ENCODE data around the gene MAPKAPK3. TPM values are rescaled to one million over a fixed set of nuclear protein-coding genes. Genes with fewer than 3 reads are reported as not detected.

The MAPKAPK3 gene
- total RNA-seq, 1 donor from 2014 or later: 37.0 TPM

DNA sequence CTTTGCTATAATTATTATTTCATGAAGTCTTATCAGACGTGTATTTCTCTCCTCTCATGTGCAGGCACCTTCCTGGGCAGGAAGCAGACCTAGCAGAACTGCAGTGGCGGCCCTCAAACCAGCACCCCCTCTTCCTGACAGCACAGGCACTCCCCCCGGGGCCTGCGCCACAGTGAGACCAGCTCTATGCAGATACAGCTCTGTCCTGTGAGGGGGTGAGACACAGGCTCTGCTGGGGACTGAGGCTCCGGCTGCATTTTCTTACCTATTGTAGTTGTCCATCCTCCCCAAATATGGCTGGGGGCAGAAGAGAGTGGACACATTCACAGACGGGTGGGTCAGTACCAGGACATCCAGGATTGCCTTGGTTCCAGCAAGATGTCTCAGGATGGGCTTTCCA lies 10.4 kb upstream of the MAPKAPK3 start:
- Mint-ChIP-seq H3K27ac (ENCODE audit: unreplicated experiment) (no peak overlapping the region), H3K4me1 (peaks cover 11% of the 10 kb centered on the region), H3K4me3 (no peak overlapping the region), H3K36me3 (ENCODE audit: low read depth) (no peaks in the 10 kb centered on the region), H3K9me3 (no peaks in the 10 kb centered on the region), H3K27me3 (ENCODE audit: low read depth) (no peaks in the 10 kb centered on the region)
- no peak for TF ChIP-seq CTCF (conservative IDR thresholded peaks at IDR 0.05)
- DNase-seq (ENCODE audit: low read depth, low spot score): no peak

GRCh38 chr3:50607271-50608091 lies 9.5 kb upstream of the MAPKAPK3 start:
- peak overlapping the region; percentile 56 for H3K4me3 Mint-ChIP-seq
- H3K36me3 Mint-ChIP-seq (ENCODE audit: low read depth): no peaks in the 10 kb centered on the region
- peaks cover 14% of the 10 kb centered on the region for H3K4me1 Mint-ChIP-seq
- TF ChIP-seq CTCF (conservative IDR thresholded peaks at IDR 0.05): no peak
- H3K9me3 Mint-ChIP-seq: no peaks in the 10 kb centered on the region
- DNase-seq (ENCODE audit: low read depth, low spot score): no peak
- no peak overlapping the region for H3K27ac Mint-ChIP-seq (ENCODE audit: unreplicated experiment)
- peaks cover 7% of the 10 kb centered on the region for H3K27me3 Mint-ChIP-seq (ENCODE audit: low read depth)

GRCh38 chr3:50608278-50608677 lies 8.7 kb upstream of the MAPKAPK3 start:
- no peaks in the 10 kb centered on the region for H3K36me3 Mint-ChIP-seq (ENCODE audit: low read depth)
- TF ChIP-seq CTCF (conservative IDR thresholded peaks at IDR 0.05): no peak
- H3K27me3 Mint-ChIP-seq (ENCODE audit: low read depth): peaks cover 9% of the 10 kb centered on the region
- peak overlapping the region; percentile 56 for H3K4me3 Mint-ChIP-seq
- no peaks in the 10 kb centered on the region for H3K9me3 Mint-ChIP-seq
- no peak overlapping the region for H3K27ac Mint-ChIP-seq (ENCODE audit: unreplicated experiment)
- peaks cover 19% of the 10 kb centered on the region for H3K4me1 Mint-ChIP-seq
- no peak for DNase-seq (ENCODE audit: low read depth, low spot score)

DNA sequence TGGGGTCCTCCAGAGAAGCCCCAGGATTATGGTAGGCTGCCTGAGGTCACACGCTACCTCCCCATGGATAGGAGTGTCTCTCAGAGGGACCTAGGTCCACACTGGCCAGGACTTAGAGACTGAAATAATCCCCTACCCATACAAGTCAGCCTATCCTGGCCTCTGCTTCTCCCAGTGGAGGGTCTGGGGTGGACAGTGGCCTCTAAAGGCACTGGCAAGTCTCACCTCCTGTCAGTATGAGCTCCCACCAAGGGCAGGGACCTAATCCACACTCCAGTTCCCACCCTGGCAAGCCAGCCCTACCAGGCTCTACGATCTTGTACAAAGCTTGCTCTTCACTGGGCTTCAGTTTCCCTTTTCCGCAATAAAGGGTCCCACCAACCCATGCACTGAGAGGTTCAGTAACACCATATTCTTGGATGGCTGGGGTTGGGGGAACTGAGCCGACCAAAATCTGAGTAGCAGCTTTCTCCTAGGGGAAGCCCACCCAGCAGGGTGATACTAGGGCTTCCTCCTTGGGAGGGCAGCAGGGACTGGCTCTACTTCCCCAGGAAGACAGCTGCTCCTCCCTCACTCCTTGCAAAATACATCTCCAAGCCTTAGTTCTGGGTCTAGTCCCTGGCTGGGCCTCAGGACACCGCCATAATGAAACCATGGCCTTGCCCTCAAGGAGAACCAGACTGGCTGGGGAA lies 7.7 kb upstream of the MAPKAPK3 start:
- peaks cover 9% of the 10 kb centered on the region for H3K27me3 Mint-ChIP-seq (ENCODE audit: low read depth)
- no peak for DNase-seq (ENCODE audit: low read depth, low spot score)

GRCh38 chr3:50609763-50610085 lies 7.2 kb upstream of the MAPKAPK3 start:
- peaks cover 9% of the 10 kb centered on the region for H3K27me3 Mint-ChIP-seq (ENCODE audit: low read depth)
- H3K27ac Mint-ChIP-seq (ENCODE audit: unreplicated experiment): no peak overlapping the region
- DNase-seq (ENCODE audit: low read depth, low spot score): no peak
- H3K4me1 Mint-ChIP-seq: peaks cover 26% of the 10 kb centered on the region
- H3K9me3 Mint-ChIP-seq: no peaks in the 10 kb centered on the region
- TF ChIP-seq CTCF (conservative IDR thresholded peaks at IDR 0.05): no peak
- peak overlapping the region; percentile 65 for H3K4me3 Mint-ChIP-seq
- no peaks in the 10 kb centered on the region for H3K36me3 Mint-ChIP-seq (ENCODE audit: low read depth)

More for the DNA sequence above, 7.7 kb upstream of the MAPKAPK3 start:
- TF ChIP-seq CTCF (conservative IDR thresholded peaks at IDR 0.05): no peak
- H3K9me3 Mint-ChIP-seq: no peaks in the 10 kb centered on the region
- peaks cover 25% of the 10 kb centered on the region for H3K4me1 Mint-ChIP-seq
- H3K36me3 Mint-ChIP-seq (ENCODE audit: low read depth): no peaks in the 10 kb centered on the region
- H3K4me3 Mint-ChIP-seq: peak overlapping the region; percentile 65
- no peak overlapping the region for H3K27ac Mint-ChIP-seq (ENCODE audit: unreplicated experiment)

Measured in neural crest cell (in vitro differentiated cells).